Choroid plexus epithelial cell (primary cell): Measurements from ENCODE around the gene MED15.

Experiments used
- DNase-seq: peaks from one replicate; pipeline ENCODE4 v3.0.0-alpha.2; 2010; ENCODE audit warnings: low read depth
- H3K4me3 ChIP-seq: 2 replicates; pipeline ENCODE4 v1.5.1; 2011; ENCODE audit warnings: low read depth, mild to moderate bottlenecking, control low read depth, low read length, moderate library complexity
- CTCF ChIP-seq: conservative IDR thresholded peaks from 2 replicates; pipeline ENCODE4 v1.5.1; 2011; ENCODE audit warnings: low read depth, mild to moderate bottlenecking, control low read depth, inconsistent platforms, low read length, moderate library complexity

The MED15 gene

DNA sequence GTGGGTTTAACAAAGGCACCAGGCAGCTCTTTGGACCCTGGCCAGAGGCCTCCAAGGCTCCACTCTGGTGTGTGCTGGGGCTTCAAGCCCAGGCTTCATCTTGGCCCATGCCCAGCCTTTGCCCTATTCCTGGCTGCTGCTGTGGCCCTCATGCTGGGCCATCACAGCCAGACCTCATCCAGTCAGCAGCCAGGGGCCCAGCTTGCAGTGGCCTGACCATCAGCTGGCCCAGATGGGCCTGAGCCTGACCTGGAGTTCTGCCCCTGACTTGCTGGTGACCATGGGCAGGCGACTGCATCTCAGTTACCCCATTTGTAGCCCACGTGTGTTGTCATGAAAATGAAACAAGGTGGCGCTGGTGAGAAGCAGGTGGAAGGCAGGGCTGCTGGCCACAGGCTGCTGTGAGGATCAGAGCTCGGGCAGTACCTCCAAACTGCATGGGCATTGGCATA is 76.1 kb downstream of the MED15 start:
- peak; percentile 38 for TF ChIP-seq CTCF
- DNase-seq = no peak
- H3K4me3 ChIP-seq = no peak overlapping the region

DNA sequence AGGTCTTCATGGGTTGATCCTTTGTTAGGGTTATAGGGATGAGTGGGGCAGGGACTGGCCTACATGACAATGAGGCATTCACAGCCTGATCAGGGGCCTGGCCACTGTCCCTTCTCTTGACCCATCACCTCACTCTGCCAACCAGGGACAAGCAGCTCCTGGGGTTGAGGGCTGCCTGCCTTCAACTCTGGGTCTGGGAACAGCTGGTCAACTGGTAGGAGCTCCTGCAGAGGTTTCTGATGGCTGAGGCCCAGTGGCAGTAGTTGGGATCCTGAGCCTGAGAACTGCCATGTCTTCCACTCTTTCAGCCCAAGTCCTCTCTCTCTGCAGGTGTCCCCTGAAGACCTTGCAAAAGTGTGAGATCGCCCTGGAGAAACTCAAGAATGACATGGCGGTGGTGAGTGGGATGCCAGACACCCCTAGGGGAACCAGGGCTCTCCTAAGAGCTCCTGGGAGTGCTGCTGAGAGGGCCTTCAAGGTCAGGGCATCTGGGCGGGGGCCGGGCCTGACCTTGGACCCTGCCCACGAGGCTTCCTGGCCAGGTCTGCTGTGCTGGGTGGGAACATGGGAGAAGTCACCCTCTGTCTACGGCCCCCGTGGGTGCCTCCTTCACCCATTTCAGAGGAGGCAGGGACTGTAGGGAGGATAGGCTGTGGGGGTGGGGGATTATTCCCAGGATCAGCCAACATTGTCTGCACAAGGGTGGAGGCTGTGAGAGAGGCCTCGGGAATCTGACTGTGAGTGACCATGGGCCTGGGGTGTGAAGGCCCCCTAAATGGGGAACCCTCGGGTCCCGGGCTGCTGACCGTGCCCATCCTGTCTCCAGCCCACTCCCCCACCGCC is 76.8 kb downstream of the MED15 start:
- DNase-seq = no peak
- no peak overlapping the region for H3K4me3 ChIP-seq
- no peak for TF ChIP-seq CTCF

DNA sequence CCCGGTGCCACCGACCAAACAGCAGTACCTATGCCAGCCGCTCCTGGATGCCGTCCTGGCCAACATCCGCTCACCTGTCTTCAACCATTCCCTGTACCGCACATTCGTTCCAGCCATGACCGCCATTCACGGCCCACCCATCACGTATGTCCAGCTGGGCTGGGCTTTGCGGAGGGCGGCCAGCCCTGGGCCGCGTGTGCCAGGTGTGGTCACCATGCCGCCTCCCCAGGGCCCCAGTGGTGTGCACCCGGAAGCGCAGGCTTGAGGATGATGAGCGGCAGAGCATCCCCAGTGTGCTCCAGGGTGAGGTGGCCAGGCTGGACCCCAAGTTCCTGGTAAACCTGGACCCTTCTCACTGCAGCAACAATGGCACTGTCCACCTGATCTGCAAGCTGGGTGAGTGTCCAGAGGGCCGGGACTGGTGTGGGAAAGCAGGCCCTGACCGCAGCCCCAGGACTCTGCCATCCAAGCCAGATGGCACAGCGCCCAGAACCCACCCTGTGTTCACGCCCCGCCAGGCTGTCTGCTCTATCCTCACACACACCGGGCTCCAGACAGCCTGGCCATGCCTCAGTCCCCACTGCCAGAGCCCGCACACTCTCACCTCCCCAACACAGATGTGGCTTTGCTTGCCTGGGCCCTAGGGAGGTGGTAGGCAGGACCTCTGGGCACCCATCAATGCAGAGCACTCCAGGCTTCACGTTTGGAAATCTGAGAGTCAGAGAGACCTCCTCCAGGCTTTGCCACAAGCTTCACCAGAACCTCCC is 77.6 kb downstream of the MED15 start:
- no peak overlapping the region for H3K4me3 ChIP-seq
- TF ChIP-seq CTCF = no peak
- DNase-seq = no peak

DNA sequence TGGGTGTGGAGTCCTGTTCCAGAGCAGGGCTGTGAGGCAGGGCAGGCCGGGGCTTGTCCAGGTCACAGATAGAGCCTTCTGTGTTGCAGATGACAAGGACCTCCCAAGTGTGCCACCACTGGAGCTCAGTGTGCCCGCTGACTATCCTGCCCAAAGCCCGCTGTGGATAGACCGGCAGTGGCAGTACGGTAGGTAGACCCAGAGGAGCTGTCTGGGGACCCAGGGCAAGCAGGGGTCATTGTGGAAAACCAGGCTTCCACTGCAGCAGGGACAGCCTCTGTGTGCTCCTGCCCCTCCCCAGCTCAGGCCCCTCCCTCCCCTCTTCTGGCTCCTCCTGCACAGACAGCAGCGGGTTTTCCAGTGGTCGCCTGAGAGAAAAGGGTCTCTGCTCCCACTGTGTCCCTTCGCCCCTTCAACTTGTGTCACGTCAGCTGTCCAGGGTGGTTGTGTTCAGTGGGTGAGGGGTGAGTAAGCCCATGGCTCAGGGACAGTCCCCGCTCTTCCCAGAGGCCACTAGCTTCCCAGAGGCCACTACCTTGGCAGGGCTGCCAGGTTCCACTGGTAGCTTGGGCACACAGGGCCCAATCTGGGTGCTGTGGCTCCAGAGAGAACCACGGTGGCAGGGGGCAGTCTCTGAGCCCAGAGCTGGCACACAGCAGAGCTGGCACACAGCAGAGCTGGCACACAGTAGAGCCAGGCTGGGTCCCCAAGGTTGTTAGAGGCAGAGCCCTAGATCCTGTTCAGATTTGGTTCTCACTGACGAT is 78.4 kb downstream of the MED15 start:
- no peak for TF ChIP-seq CTCF
- no peak for DNase-seq
- no peak overlapping the region for H3K4me3 ChIP-seq

DNA sequence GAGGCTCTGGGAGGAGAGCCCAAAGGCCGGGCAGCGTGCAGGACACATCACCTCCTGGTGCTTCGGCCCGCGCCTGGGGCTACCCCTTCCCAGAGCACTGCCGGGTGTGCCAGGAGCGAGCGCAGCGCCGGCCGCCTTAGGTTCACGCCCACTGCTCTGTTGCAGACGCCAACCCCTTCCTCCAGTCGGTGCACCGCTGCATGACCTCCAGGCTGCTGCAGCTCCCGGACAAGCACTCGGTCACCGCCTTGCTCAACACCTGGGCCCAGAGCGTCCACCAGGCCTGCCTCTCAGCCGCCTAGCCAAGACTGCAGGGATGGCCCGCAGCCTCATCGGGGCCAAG is 79.0 kb downstream of the MED15 start:
- TF ChIP-seq CTCF = no peak
- DNase-seq = no peak
- no peak overlapping the region for H3K4me3 ChIP-seq

DNA sequence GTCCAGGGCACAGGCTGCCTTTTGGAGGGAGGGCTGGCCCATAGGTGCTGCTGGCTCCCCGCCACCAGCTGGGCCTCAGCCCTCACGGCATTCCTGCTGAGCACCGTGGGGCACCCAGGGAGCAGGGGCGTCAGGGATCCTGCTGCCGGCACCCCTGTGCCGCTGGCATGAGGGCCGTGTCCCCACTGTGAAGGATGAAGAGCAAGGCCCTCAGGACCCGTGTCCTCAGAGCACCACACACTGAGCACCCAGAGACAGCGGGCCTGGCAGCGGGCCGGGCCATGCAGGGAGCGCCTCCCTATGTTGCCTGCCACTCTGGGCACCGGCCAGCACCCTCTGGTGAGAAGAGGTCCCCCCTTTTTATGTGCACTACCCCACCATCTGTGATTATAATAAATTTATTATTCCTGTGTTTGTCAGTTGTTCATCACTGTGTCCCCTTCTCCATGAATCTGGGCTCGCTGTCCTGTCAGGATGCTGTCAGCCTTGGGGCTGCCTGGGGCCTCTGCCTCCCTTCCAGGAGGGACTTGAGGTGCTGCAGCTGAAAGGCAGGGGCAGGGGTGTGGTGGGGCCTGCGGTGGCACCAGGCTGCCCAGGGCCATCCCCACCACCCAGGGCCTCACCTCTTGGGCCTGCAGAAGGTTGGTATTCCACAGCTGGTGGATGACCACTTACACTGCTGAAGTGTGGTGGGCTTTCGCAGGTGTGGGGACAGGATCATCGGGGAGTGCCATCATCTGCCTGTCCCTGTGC is 80.0 kb downstream of the MED15 start:
- no peak for TF ChIP-seq CTCF
- no peak for DNase-seq
- H3K4me3 ChIP-seq = no peak overlapping the region
